Activated naive CD4-positive, alpha-beta T cell treated with anti-CD3 and anti-CD28 coated beads for 36 hours (primary cell): ENCODE results near the gene USP48. TPM values are rescaled to one million over a fixed set of nuclear protein-coding genes. Genes with fewer than 3 reads are reported as not detected.
A peak's percentile ranks its signal among the peaks of the same experiment; 100 is the strongest.
"Not testable (repeated sequence)": the region's sequence is repeated elsewhere in the genome, so short reads cannot be mapped to it uniquely, and the experiment has no call there.

ENCODE experiments used
- CTCF ChIA-PET: fragments of 350-600 bp; sonication (Branson Sonifier 250); formaldehyde crosslinking; loops from one replicate; lab custom pipeline; 2021; ENCODE audit warnings: antibody characterized with exemption; lab: Charles Lee
- DNase-seq: peaks from one replicate; pipeline ENCODE4 v3.0.0-alpha.2; 2020
- H3K27ac Mint-ChIP-seq: one replicate; pipeline ENCODE4 v1.8.0; 2021; ENCODE audit warnings: mild to moderate bottlenecking, mixed read lengths
- H3K27me3 Mint-ChIP-seq: one replicate; pipeline ENCODE4 v1.8.0; 2021; ENCODE audit warnings: low read depth, mixed read lengths
- H3K36me3 Mint-ChIP-seq: one replicate; pipeline ENCODE4 v1.8.0; 2021; ENCODE audit warnings: low read depth, mixed read lengths
- H3K4me1 Mint-ChIP-seq: one replicate; pipeline ENCODE4 v1.8.0; 2021; ENCODE audit warnings: low read depth, mixed read lengths
- H3K4me3 Mint-ChIP-seq: one replicate; pipeline ENCODE4 v1.8.0; 2021; ENCODE audit warnings: mild to moderate bottlenecking, moderate library complexity, mixed read lengths
- H3K9me3 Mint-ChIP-seq: one replicate; pipeline ENCODE4 v1.8.0; 2021; ENCODE audit warnings: mixed read lengths
- intact Hi-C: fragments of 100-400 bp; cut with micrococcal nuclease; formaldehyde crosslinking; loops from one replicate; pipeline ENCODE4 v1.15.1; 2023
- total RNA-seq, 2 experiments: library from RNA; stranded (reverse); gene quantifications; one replicate each; pipeline ENCODE4 v1.2.3, GENCODE V29; 2021

Gene USP48
- total RNA-seq, 2 experiments from 2014 or later = 89.9 to 93.4 TPM

- no peaks in the 10 kb centered on the region for H3K36me3 Mint-ChIP-seq
- H3K4me3 Mint-ChIP-seq = no peak overlapping the region
- no peaks in the 10 kb centered on the region for H3K4me1 Mint-ChIP-seq
- intact Hi-C loops = no loop called here
- CTCF ChIA-PET = no interaction called here
- H3K9me3 Mint-ChIP-seq = no peaks in the 10 kb centered on the region
- no peak for DNase-seq
- H3K27ac Mint-ChIP-seq = no peak overlapping the region
- H3K27me3 Mint-ChIP-seq = no peaks in the 10 kb centered on the region
Measured at GRCh38 chr1:21804536-21804935, 21.6 kb upstream of the USP48 start.

GRCh38 chr1:21801100-21801499 lies 18.2 kb upstream of the USP48 start:
- H3K27ac Mint-ChIP-seq = no peak overlapping the region
- intact Hi-C loops = no loop called here
- CTCF ChIA-PET = no interaction called here

GRCh38 chr1:21799730-21800129 lies 16.8 kb upstream of the USP48 start:
- Mint-ChIP-seq H3K4me3 (no peak overlapping the region), H3K27ac (no peak overlapping the region), H3K27me3 (no peaks in the 10 kb centered on the region), H3K9me3 (peaks cover 8% of the 10 kb centered on the region), H3K36me3 (no peaks in the 10 kb centered on the region), H3K4me1 (no peaks in the 10 kb centered on the region)
- no peak for DNase-seq
- intact Hi-C loops = no loop called here
- CTCF ChIA-PET = no interaction called here

More at GRCh38 chr1:21801100-21801499, 18.2 kb upstream of the USP48 start:
- Mint-ChIP-seq H3K36me3 (no peaks in the 10 kb centered on the region), H3K27me3 (no peaks in the 10 kb centered on the region), H3K9me3 (no peaks in the 10 kb centered on the region), H3K4me1 (no peaks in the 10 kb centered on the region), H3K4me3 (no peak overlapping the region)
- no peak for DNase-seq

GRCh38 chr1:21795075-21795474 lies 12.1 kb upstream of the USP48 start:
- CTCF ChIA-PET = no interaction called here
- Mint-ChIP-seq H3K27me3 (no peaks in the 10 kb centered on the region), H3K9me3 (peaks cover 9% of the 10 kb centered on the region), H3K4me1 (peaks cover 2% of the 10 kb centered on the region), H3K27ac (no peak overlapping the region), H3K36me3 (no peaks in the 10 kb centered on the region), H3K4me3 (no peak overlapping the region)
- intact Hi-C loops = no loop called here
- DNase-seq = no peak

GRCh38 chr1:21794656-21795055 lies 11.7 kb upstream of the USP48 start:
- DNase-seq = no peak
- CTCF ChIA-PET = no interaction called here
- no peaks in the 10 kb centered on the region for H3K36me3 Mint-ChIP-seq
- intact Hi-C loops = no loop called here
- H3K4me3 Mint-ChIP-seq = no peak overlapping the region
- no peaks in the 10 kb centered on the region for H3K27me3 Mint-ChIP-seq
- peaks cover 9% of the 10 kb centered on the region for H3K9me3 Mint-ChIP-seq
- H3K27ac Mint-ChIP-seq = no peak overlapping the region
- peaks cover 2% of the 10 kb centered on the region for H3K4me1 Mint-ChIP-seq

GRCh38 chr1:21793104-21793503 lies 10.2 kb upstream of the USP48 start:
- no peaks in the 10 kb centered on the region for H3K27me3 Mint-ChIP-seq
- no peaks in the 10 kb centered on the region for H3K36me3 Mint-ChIP-seq
- H3K9me3 Mint-ChIP-seq = peaks cover 9% of the 10 kb centered on the region
- H3K4me1 Mint-ChIP-seq = peaks cover 2% of the 10 kb centered on the region
- H3K27ac Mint-ChIP-seq = no peak overlapping the region
- DNase-seq = no peak
- intact Hi-C loops = no loop called here
- no peak overlapping the region for H3K4me3 Mint-ChIP-seq
- CTCF ChIA-PET = no interaction called here

GRCh38 chr1:21786640-21787039 lies 3.7 kb upstream of the USP48 start:
- H3K4me1 Mint-ChIP-seq = peaks cover 5% of the 10 kb centered on the region
- no peak overlapping the region for H3K4me3 Mint-ChIP-seq
- DNase-seq = no peak
- intact Hi-C loops = no loop called here
- H3K27me3 Mint-ChIP-seq = no peaks in the 10 kb centered on the region
- CTCF ChIA-PET = no interaction called here
- peaks cover 5% of the 10 kb centered on the region for H3K36me3 Mint-ChIP-seq
- no peak overlapping the region for H3K27ac Mint-ChIP-seq
- H3K9me3 Mint-ChIP-seq = no peaks in the 10 kb centered on the region

- CTCF ChIA-PET = interaction anchor here (0.6 kb wide), 1 partner anchor 655 kb away, joined by 3 read pairs; no protein-coding TSS in a partner anchor
- intact Hi-C loops, H3K36me3 Mint-ChIP-seq, DNase-seq, H3K27me3 Mint-ChIP-seq, H3K27ac Mint-ChIP-seq, H3K4me3 Mint-ChIP-seq, H3K4me1 Mint-ChIP-seq, H3K9me3 Mint-ChIP-seq: not testable (repeated sequence)
Measured at GRCh38 chr1:21785764-21786163, 2.8 kb upstream of the USP48 start.

- Mint-ChIP-seq H3K9me3 (no peaks in the 10 kb centered on the region), H3K27me3 (no peaks in the 10 kb centered on the region), H3K4me3 (peak overlapping the region; percentile 95), H3K27ac (peak overlapping the region; percentile 100), H3K4me1 (peaks cover 18% of the 10 kb centered on the region), H3K36me3 (peaks cover 7% of the 10 kb centered on the region)
- no peak for DNase-seq
- CTCF ChIA-PET = interaction anchor here (1.1 kb wide), 1 partner anchor 58 kb away, joined by 3 read pairs; no protein-coding TSS in a partner anchor
- intact Hi-C loops = loop anchor here (1.0 to 5.0 kb wide), 9 partner anchors 43 to 852 kb away; partner anchors contain the start of genes RAP1GAP and ZBTB40
Measured at GRCh38 chr1:21783679-21784603, 992 bp upstream of the USP48 start.

GRCh38 chr1:21782349-21782867 lies 541 bp downstream of the USP48 start:
- no peaks in the 10 kb centered on the region for H3K27me3 Mint-ChIP-seq
- no peaks in the 10 kb centered on the region for H3K9me3 Mint-ChIP-seq
- peaks cover 29% of the 10 kb centered on the region for H3K4me1 Mint-ChIP-seq
- peaks cover 8% of the 10 kb centered on the region for H3K36me3 Mint-ChIP-seq
- intact Hi-C loops = loop anchor here (1.0 to 5.0 kb wide), 7 partner anchors 42 to 670 kb away; partner anchors contain the start of genes RAP1GAP and ZBTB40
- H3K27ac Mint-ChIP-seq = peak overlapping the region; percentile 100
- DNase-seq = peak; percentile 74
- peak overlapping the region; percentile 95 for H3K4me3 Mint-ChIP-seq
- CTCF ChIA-PET = interaction anchor here (0.8 to 1.2 kb wide), 8 partner anchors 20 to 242 kb away, joined by 3 to 5 read pairs (median 3); no protein-coding TSS in a partner anchor

GRCh38 chr1:21781815-21782348 lies 1.1 kb downstream of the USP48 start:
- Mint-ChIP-seq H3K27me3 (no peaks in the 10 kb centered on the region), H3K4me1 (peaks cover 34% of the 10 kb centered on the region), H3K27ac (peak overlapping the region; percentile 100), H3K9me3 (no peaks in the 10 kb centered on the region), H3K36me3 (peaks cover 10% of the 10 kb centered on the region), H3K4me3 (peak overlapping the region; percentile 95)
- DNase-seq = no peak
- intact Hi-C loops = loop anchor here (1.0 to 5.0 kb wide), 7 partner anchors 41 to 670 kb away; partner anchors contain the start of genes RAP1GAP and ZBTB40
- CTCF ChIA-PET = interaction anchor here (0.8 to 1.2 kb wide), 7 partner anchors 20 to 242 kb away, joined by 3 to 5 read pairs (median 3); no protein-coding TSS in a partner anchor
